ENCODE results near the gene UPF1. TPM values are rescaled to one million over a fixed set of nuclear protein-coding genes. Genes with fewer than 3 reads are reported as not detected.

UPF1 gene
- 10 to 100 TPM; 74.4 to 74.6 TPM for total RNA-seq

- ChIA-PET POLR2A (interaction anchor here (0.7 to 2.9 kb wide), 24 partner anchors 8 to 417 kb away, joined by 3 to 44 read pairs (median 4); partner anchors contain the start of genes COPE, CRTC1, DDX49 and KXD1), CTCF (interaction anchor here (1.0 to 2.2 kb wide), 6 partner anchors 13 to 381 kb away, joined by 3 to 12 read pairs (median 4); partner anchors contain the start of gene REX1BD)
- DNase-seq = peak; percentile 95
- Mint-ChIP-seq H3K27me3 (peaks cover 4% of the 10 kb centered on the region), H3K9me3 (no peaks in the 10 kb centered on the region), H3K27ac (peak within 1 kb of the TSS; percentile 83), H3K36me3 (ENCODE audit: low read depth) (peaks cover 38% of the 10 kb centered on the region), H3K4me1 (peaks cover 40% of the 10 kb centered on the region), H3K4me3 (peak within 1 kb of the TSS; percentile 97)
These were observed at the start of gene UPF1 for GRCh38 chr19:18831524-18832305. Gene UPF1 (plus strand): TSS chr19:18831959. CDS start chr19:18832210, 251 bp downstream.

GRCh38 chr19:18782559-18783225 lies 49.1 kb upstream of the UPF1 start:
- Mint-ChIP-seq H3K36me3 (ENCODE audit: low read depth) (no peaks in the 10 kb centered on the region), H3K4me1 (peaks cover 14% of the 10 kb centered on the region), H3K27me3 (peaks cover 25% of the 10 kb centered on the region), H3K27ac (no peak overlapping the region), H3K4me3 (no peak overlapping the region), H3K9me3 (peaks cover 3% of the 10 kb centered on the region)
- no peak for DNase-seq
- CTCF ChIA-PET = no interaction called here
- POLR2A ChIA-PET = no interaction called here

- Mint-ChIP-seq H3K27ac (no peak overlapping the region), H3K27me3 (peaks cover 33% of the 10 kb centered on the region), H3K4me1 (peaks cover 18% of the 10 kb centered on the region), H3K36me3 (ENCODE audit: low read depth) (no peaks in the 10 kb centered on the region), H3K4me3 (no peak overlapping the region), H3K9me3 (peaks cover 3% of the 10 kb centered on the region)
- POLR2A ChIA-PET = no interaction called here
- CTCF ChIA-PET = interaction anchor here (0.5 kb wide), 1 partner anchor 264 kb away, joined by 4 read pairs; no protein-coding TSS in a partner anchor
- no peak for DNase-seq
These were observed 47.6 kb upstream of the UPF1 start for GRCh38 chr19:18783958-18784785.

- H3K4me1 Mint-ChIP-seq = peaks cover 20% of the 10 kb centered on the region
- POLR2A ChIA-PET = no interaction called here
- no peak overlapping the region for H3K4me3 Mint-ChIP-seq
- H3K36me3 Mint-ChIP-seq (ENCODE audit: low read depth) = no peaks in the 10 kb centered on the region
- no peak for DNase-seq
- CTCF ChIA-PET = no interaction called here
- peaks cover 3% of the 10 kb centered on the region for H3K9me3 Mint-ChIP-seq
- H3K27me3 Mint-ChIP-seq = peaks cover 38% of the 10 kb centered on the region
- H3K27ac Mint-ChIP-seq = no peak overlapping the region
These were observed 47.0 kb upstream of the UPF1 start for GRCh38 chr19:18784786-18785120.

- no peak overlapping the region for H3K27ac Mint-ChIP-seq
- CTCF ChIA-PET = no interaction called here
- peak; percentile 71 for DNase-seq
- H3K4me3 Mint-ChIP-seq = no peak overlapping the region
- POLR2A ChIA-PET = interaction anchor here (0.7 kb wide), 1 partner anchor 76 kb away, joined by 4 read pairs; no protein-coding TSS in a partner anchor
- H3K9me3 Mint-ChIP-seq = peaks cover 3% of the 10 kb centered on the region
- H3K27me3 Mint-ChIP-seq = peaks cover 43% of the 10 kb centered on the region
- H3K36me3 Mint-ChIP-seq (ENCODE audit: low read depth) = peaks cover 3% of the 10 kb centered on the region
- H3K4me1 Mint-ChIP-seq = peaks cover 24% of the 10 kb centered on the region
These were observed 46.3 kb upstream of the UPF1 start for GRCh38 chr19:18785179-18786124.

- peaks cover 4% of the 10 kb centered on the region for H3K36me3 Mint-ChIP-seq (ENCODE audit: low read depth)
These were observed 43.0 kb upstream of the UPF1 start for GRCh38 chr19:18788529-18789421.

GRCh38 chr19:18789422-18789869 lies 42.3 kb upstream of the UPF1 start:
- H3K4me1 Mint-ChIP-seq = peaks cover 24% of the 10 kb centered on the region
- H3K9me3 Mint-ChIP-seq = peaks cover 3% of the 10 kb centered on the region
- DNase-seq = no peak
- no peak overlapping the region for H3K4me3 Mint-ChIP-seq
- peak overlapping the region; percentile 47 for H3K27ac Mint-ChIP-seq
- ChIA-PET CTCF (no interaction called here), POLR2A (no interaction called here)
- H3K27me3 Mint-ChIP-seq = peaks cover 71% of the 10 kb centered on the region
- peaks cover 4% of the 10 kb centered on the region for H3K36me3 Mint-ChIP-seq (ENCODE audit: low read depth)

More at GRCh38 chr19:18788529-18789421, 43.0 kb upstream of the UPF1 start:
- H3K4me1 Mint-ChIP-seq = peaks cover 24% of the 10 kb centered on the region
- H3K27me3 Mint-ChIP-seq = peaks cover 70% of the 10 kb centered on the region
- ChIA-PET POLR2A (no interaction called here), CTCF (no interaction called here)
- H3K27ac Mint-ChIP-seq = peak overlapping the region; percentile 47
- DNase-seq = no peak
- H3K9me3 Mint-ChIP-seq = peaks cover 3% of the 10 kb centered on the region
- no peak overlapping the region for H3K4me3 Mint-ChIP-seq

GRCh38 chr19:18789883-18790565 lies 41.7 kb upstream of the UPF1 start:
- H3K4me1 Mint-ChIP-seq = peaks cover 24% of the 10 kb centered on the region
- no peak overlapping the region for H3K27ac Mint-ChIP-seq
- peaks cover 69% of the 10 kb centered on the region for H3K27me3 Mint-ChIP-seq
- POLR2A ChIA-PET = no interaction called here
- H3K4me3 Mint-ChIP-seq = peak overlapping the region; percentile 4
- no peak for DNase-seq
- H3K36me3 Mint-ChIP-seq (ENCODE audit: low read depth) = peaks cover 4% of the 10 kb centered on the region
- CTCF ChIA-PET = no interaction called here
- peaks cover 3% of the 10 kb centered on the region for H3K9me3 Mint-ChIP-seq

- CTCF ChIA-PET = interaction anchor here (0.7 kb wide), 1 partner anchor 285 kb away, joined by 3 read pairs; no protein-coding TSS in a partner anchor
- H3K4me1 Mint-ChIP-seq = peaks cover 21% of the 10 kb centered on the region
- peaks cover 3% of the 10 kb centered on the region for H3K9me3 Mint-ChIP-seq
- H3K36me3 Mint-ChIP-seq (ENCODE audit: low read depth) = peaks cover 4% of the 10 kb centered on the region
- peak within 1 kb of the TSS; percentile 4 for H3K4me3 Mint-ChIP-seq
- DNase-seq = no peak
- POLR2A ChIA-PET = no interaction called here
- no peak within 1 kb of the TSS for H3K27ac Mint-ChIP-seq
- peaks cover 71% of the 10 kb centered on the region for H3K27me3 Mint-ChIP-seq
These were observed 41.0 kb upstream of the UPF1 start, which contains the start of gene COMP for GRCh38 chr19:18790566-18791314. Gene COMP (minus strand): TSS chr19:18791305. CDS start chr19:18791269, 36 bp downstream.

GRCh38 chr19:18791315-18791678 lies 40.5 kb upstream of the UPF1 start:
- H3K4me1 Mint-ChIP-seq = peaks cover 17% of the 10 kb centered on the region
- H3K27ac Mint-ChIP-seq = no peak overlapping the region
- peaks cover 70% of the 10 kb centered on the region for H3K27me3 Mint-ChIP-seq
- H3K9me3 Mint-ChIP-seq = peaks cover 3% of the 10 kb centered on the region
- POLR2A ChIA-PET = no interaction called here
- H3K36me3 Mint-ChIP-seq (ENCODE audit: low read depth) = peaks cover 4% of the 10 kb centered on the region
- DNase-seq = no peak
- H3K4me3 Mint-ChIP-seq = no peak overlapping the region
- CTCF ChIA-PET = no interaction called here
